HFFc6 (cell line): ENCODE data around the gene ZPLD1. TPM values are rescaled to one million over a fixed set of nuclear protein-coding genes. Genes with fewer than 3 reads are reported as not detected.

Experiments used
- DNase-seq: peaks from one replicate; pipeline ENCODE4 v3.0.0-alpha.2; 2018
- H3K27ac Mint-ChIP-seq: 2 replicates; pipeline ENCODE4 v1.8.0; 2020; ENCODE audit warnings: mild to moderate bottlenecking, mixed read lengths
- H3K27me3 Mint-ChIP-seq: 2 replicates; pipeline ENCODE4 v1.8.0; 2021; ENCODE audit warnings: mild to moderate bottlenecking, moderate library complexity, mixed read lengths; ENCODE audit not compliant: insufficient read depth
- H3K36me3 Mint-ChIP-seq: 2 replicates; pipeline ENCODE4 v1.8.0; 2021; ENCODE audit warnings: low read depth, mixed read lengths
- H3K4me1 Mint-ChIP-seq: 2 replicates; pipeline ENCODE4 v1.8.0; 2020; ENCODE audit warnings: low read depth, mixed read lengths
- H3K4me3 Mint-ChIP-seq: 2 replicates; pipeline ENCODE4 v1.8.0; 2020; ENCODE audit warnings: mild to moderate bottlenecking, moderate library complexity, mixed read lengths
- H3K9me3 Mint-ChIP-seq: 2 replicates; pipeline ENCODE4 v1.8.0; 2020; ENCODE audit warnings: mild to moderate bottlenecking, mixed read lengths
- total RNA-seq, 6 experiments: library from RNA; stranded (reverse); fragmentation: NEBNext Ultra II Directional; extraction: Animal tissue kit (Norgen Biotek cat#: 25700); gene quantifications; 2 replicates in 1 of 6; 3 replicates in 5 of 6; pipeline ENCODE4 v1.2.3, GENCODE V29; 2021
- TF ChIP-seq, protein P1 (sequence below): fragments of 200-600 bp; sonication (generic); IDR thresholded peaks from 2 replicates; pipeline ENCODE4 v1.5.0; 2021; ENCODE audit warnings: antibody characterized with exemption, mild to moderate bottlenecking

The ZPLD1 gene
- total RNA-seq, 6 experiments from 2014 or later: 0.07 to 0.19 (median 0.12) TPM; not detected in 3

GRCh38 chr3:102474207-102474606 lies 39.4 kb downstream of the ZPLD1 start:
- Mint-ChIP-seq H3K4me3 (no peak overlapping the region), H3K27me3 (no peaks in the 10 kb centered on the region; the same call in 1 of the 2 replicates), H3K4me1 (no peaks in the 10 kb centered on the region), H3K36me3 (no peaks in the 10 kb centered on the region), H3K9me3 (no peaks in the 10 kb centered on the region), H3K27ac (no peak overlapping the region)
- TF ChIP-seq, protein P1, sequence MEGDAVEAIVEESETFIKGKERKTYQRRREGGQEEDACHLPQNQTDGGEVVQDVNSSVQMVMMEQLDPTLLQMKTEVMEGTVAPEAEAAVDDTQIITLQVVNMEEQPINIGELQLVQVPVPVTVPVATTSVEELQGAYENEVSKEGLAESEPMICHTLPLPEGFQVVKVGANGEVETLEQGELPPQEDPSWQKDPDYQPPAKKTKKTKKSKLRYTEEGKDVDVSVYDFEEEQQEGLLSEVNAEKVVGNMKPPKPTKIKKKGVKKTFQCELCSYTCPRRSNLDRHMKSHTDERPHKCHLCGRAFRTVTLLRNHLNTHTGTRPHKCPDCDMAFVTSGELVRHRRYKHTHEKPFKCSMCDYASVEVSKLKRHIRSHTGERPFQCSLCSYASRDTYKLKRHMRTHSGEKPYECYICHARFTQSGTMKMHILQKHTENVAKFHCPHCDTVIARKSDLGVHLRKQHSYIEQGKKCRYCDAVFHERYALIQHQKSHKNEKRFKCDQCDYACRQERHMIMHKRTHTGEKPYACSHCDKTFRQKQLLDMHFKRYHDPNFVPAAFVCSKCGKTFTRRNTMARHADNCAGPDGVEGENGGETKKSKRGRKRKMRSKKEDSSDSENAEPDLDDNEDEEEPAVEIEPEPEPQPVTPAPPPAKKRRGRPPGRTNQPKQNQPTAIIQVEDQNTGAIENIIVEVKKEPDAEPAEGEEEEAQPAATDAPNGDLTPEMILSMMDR: no peak
- DNase-seq: no peak

GRCh38 chr3:102476198-102476597 lies 41.4 kb downstream of the ZPLD1 start:
- no peak overlapping the region for H3K27ac Mint-ChIP-seq
- H3K4me3 Mint-ChIP-seq: no peak overlapping the region
- H3K36me3 Mint-ChIP-seq: no peaks in the 10 kb centered on the region
- no peaks in the 10 kb centered on the region for H3K9me3 Mint-ChIP-seq
- no peak for DNase-seq
- H3K4me1 Mint-ChIP-seq: no peaks in the 10 kb centered on the region
- H3K27me3 Mint-ChIP-seq: no peaks in the 10 kb centered on the region; the same call in 1 of the 2 replicates
- TF ChIP-seq, protein P1: no peak

GRCh38 chr3:102478160-102478559 lies 43.3 kb downstream of the ZPLD1 start:
- no peak overlapping the region for H3K4me3 Mint-ChIP-seq
- H3K4me1 Mint-ChIP-seq: no peaks in the 10 kb centered on the region
- no peak overlapping the region for H3K27ac Mint-ChIP-seq

DNA sequence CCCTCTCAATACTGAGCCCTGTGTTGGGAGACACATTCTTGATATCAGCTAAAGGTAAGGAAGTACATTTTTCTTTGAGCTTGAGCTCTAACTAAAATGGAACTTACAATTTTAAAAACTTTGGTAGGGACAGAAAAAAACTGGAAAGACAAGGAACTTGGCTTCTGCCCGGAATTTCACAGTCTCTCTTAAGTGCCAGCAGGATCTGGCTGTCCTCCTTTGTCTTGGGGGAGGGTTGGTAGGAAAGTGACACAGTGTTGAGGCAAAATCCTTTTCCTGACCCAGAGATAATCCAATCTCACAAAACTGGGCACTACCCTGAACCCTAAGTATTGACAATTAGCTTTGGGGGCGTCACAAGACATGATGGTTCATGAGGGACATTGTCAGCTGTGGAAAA lies 45.3 kb downstream of the ZPLD1 start:
- H3K4me3 Mint-ChIP-seq: no peak overlapping the region
- H3K9me3 Mint-ChIP-seq: no peaks in the 10 kb centered on the region
- TF ChIP-seq, protein P1: no peak
- H3K27me3 Mint-ChIP-seq: peaks cover 1% of the 10 kb centered on the region
- no peaks in the 10 kb centered on the region for H3K36me3 Mint-ChIP-seq
- DNase-seq: no peak
- H3K27ac Mint-ChIP-seq: no peak overlapping the region
- H3K4me1 Mint-ChIP-seq: no peaks in the 10 kb centered on the region

More at GRCh38 chr3:102478160-102478559, 43.3 kb downstream of the ZPLD1 start:
- DNase-seq: no peak
- Mint-ChIP-seq H3K27me3 (peaks cover 1% of the 10 kb centered on the region), H3K9me3 (no peaks in the 10 kb centered on the region), H3K36me3 (no peaks in the 10 kb centered on the region)
- TF ChIP-seq, protein P1: no peak

- Mint-ChIP-seq H3K36me3 (no peaks in the 10 kb centered on the region), H3K9me3 (no peaks in the 10 kb centered on the region), H3K27ac (no peak overlapping the region), H3K27me3 (peaks cover 2% of the 10 kb centered on the region), H3K4me3 (no peak overlapping the region), H3K4me1 (no peaks in the 10 kb centered on the region)
- DNase-seq: no peak
- TF ChIP-seq, protein P1: no peak
Measured at GRCh38 chr3:102481050-102481449, 46.2 kb downstream of the ZPLD1 start.

DNA sequence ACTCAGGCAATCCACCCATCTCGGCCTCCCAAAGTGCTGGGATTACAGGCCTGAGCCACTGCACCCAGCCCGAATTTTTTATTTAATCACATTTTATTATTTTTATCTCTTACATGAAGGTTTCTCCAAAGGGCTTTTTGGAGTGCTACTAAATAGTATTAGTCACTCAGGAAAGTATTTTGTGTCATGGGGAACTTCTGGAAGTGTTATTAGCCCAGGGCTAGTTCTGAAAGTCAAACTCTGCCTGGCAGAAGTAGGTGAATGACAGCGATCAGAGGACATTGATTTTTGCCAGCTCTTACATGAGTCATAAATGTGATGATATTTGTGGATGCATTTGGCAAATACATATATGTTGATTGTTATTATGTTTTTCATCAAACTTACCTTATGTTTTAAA lies 48.7 kb downstream of the ZPLD1 start:
- Mint-ChIP-seq H3K36me3 (no peaks in the 10 kb centered on the region), H3K27me3 (peaks cover 8% of the 10 kb centered on the region), H3K27ac (no peak overlapping the region), H3K9me3 (no peaks in the 10 kb centered on the region), H3K4me3 (no peak overlapping the region), H3K4me1 (no peaks in the 10 kb centered on the region)
- TF ChIP-seq, protein P1: no peak
- DNase-seq: no peak
